Stimulated activated naive B cell treated with anti-CD40 and anti-IgM and Interleukin-4, amounts not matched to agents 10 μg/mL and 1 μg/mL and 100 μg/mL, for 72 hours (primary cell): Measurements from ENCODE around the gene MRPS17.
A peak's percentile ranks its signal among the peaks of the same experiment; 100 is the strongest.
"Not testable (repeated sequence)": the region's sequence is repeated elsewhere in the genome, so short reads cannot be mapped to it uniquely, and the experiment has no call there.

Experiments
- ATAC-seq, 2 donors: fragments of 150-1000 bp; cut with Tn5 transposase; replicated peaks; 2 replicates each; pipeline ENCODE4 v1.10.0; 2021; ENCODE audit warnings: moderate library complexity in 1 of 2
- DNase-seq: peaks from one replicate; pipeline ENCODE4 v3.0.0; 2021
- H3K27ac Mint-ChIP-seq: one replicate; pipeline ENCODE4 v1.8.0; 2022; ENCODE audit warnings: mild to moderate bottlenecking, mixed read lengths
- H3K27me3 Mint-ChIP-seq, 2 donors: one replicate each; pipeline ENCODE4 v1.8.0; 2022; ENCODE audit warnings: mixed read lengths in 2 of 2
- H3K36me3 Mint-ChIP-seq, 2 donors: one replicate each; pipeline ENCODE4 v1.8.0; 2022; ENCODE audit warnings: mixed read lengths in 2 of 2, mild to moderate bottlenecking in 1 of 2
- H3K4me1 Mint-ChIP-seq, 2 donors: one replicate each; pipeline ENCODE4 v1.8.0; 2022; ENCODE audit warnings: mixed read lengths in 2 of 2, mild to moderate bottlenecking in 1 of 2
- H3K4me3 Mint-ChIP-seq, 2 donors: one replicate each; pipeline ENCODE4 v1.8.0; 2022; ENCODE audit warnings: mild to moderate bottlenecking in 2 of 2, mixed read lengths in 2 of 2, moderate library complexity in 1 of 2
- H3K9me3 Mint-ChIP-seq, 2 donors: one replicate each; pipeline ENCODE4 v1.8.0; 2022; ENCODE audit warnings: mixed read lengths in 2 of 2, mild to moderate bottlenecking in 1 of 2

Gene MRPS17

DNA sequence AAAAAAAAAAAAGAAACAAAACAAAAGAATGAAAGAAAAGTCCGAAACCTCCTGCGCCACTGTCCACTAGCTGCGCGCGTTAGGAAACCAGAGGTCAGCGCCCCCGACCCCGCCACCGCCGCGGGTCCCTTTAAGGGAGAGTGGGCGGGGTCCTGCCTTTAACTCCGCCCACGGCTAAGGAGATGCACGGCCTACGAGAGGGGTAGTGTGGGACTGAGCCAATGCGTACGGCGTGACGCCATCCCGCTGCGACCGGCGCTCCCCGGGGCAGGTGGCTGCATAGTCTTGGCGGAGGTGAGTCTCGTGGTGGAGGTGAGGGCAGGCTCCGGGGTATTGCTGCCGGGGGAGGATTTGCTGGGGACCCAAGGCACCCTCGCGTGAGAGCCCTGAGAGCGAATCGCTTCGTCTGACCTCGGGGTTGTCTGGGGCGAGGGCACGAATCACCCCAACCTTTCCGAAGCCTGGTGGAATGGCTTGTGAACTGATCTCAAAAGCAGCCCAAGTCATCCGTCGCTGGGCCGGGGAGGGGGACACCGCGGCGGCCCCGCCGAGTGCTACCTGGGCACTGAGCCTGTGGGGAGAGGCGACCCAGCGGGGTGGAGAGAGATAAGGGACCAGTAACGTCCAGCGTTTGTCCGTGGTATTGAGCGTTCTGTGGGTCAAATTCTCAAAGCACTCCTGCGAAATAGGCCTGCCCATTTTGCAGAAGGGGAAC, at the start of gene MRPS17:
MRPS17 (plus strand) TSS at position 241 of the 715 bp plus-strand sequence. CDS start 1,319 bp downstream, outside the sequence.
- peak; percentile 100 for ATAC-seq
- Mint-ChIP-seq H3K27me3 (no peaks in the 10 kb centered on the region), H3K36me3 (peaks cover 15 to 25% of the 10 kb centered on the region in 2 donors), H3K9me3 (no peaks in the 10 kb centered on the region), H3K27ac (peak within 1 kb of the TSS; percentile 97), H3K4me3 (peak within 1 kb of the TSS; percentile 93 to 94), H3K4me1 (peaks cover 14 to 31% of the 10 kb centered on the region in 2 donors)
- DNase-seq, result peak; percentile 93

DNA sequence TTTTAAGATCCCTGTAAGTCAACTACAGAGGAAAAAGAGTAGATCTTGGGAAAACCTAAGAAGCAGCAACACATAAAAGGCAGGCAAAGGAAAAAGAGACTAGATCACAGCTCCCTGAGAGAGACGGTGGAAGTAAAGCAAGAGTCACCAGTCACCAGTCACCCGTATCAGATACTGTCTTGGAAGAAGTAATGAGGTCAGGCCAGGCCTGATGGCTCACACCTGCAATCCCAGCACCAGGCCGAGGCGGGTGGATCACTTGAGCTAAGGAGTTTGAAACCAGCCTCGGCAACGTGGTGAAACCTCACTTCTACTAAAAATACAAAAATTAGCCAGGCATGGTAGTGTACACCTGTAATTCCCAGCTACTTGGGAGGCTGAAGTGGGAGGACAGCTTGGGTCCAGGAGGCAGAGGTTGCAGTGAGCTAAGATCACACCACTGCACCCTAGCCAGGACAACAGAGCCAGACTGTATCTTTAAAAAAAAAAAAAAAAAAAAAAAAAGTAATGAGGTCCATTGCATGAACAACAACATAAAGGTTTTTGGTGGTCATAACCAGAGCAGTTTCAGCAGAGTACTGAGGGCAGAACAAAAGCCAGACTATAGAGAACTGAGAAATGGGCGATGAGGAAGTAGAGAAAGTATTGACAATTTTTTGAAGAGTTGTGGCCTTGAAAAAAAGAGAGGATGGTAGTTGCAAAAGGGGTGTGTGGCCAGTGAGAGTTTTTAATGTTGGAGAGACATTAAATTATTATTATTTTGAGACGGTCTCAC, 47.5 kb upstream of the MRPS17 start:
- DNase-seq (peak; percentile 27), ATAC-seq (peak; percentile 99 to 100)
- Mint-ChIP-seq H3K4me3 (peak overlapping the region in 1 of 2 donors; percentile 27), H3K4me1 (peaks cover 6 to 7% of the 10 kb centered on the region in 2 donors), H3K36me3 (peaks cover 12 to 15% of the 10 kb centered on the region in 2 donors), H3K27me3 (no peaks in the 10 kb centered on the region), H3K9me3 (peaks cover 5% of the 10 kb centered on the region in 2 donors), H3K27ac (peak overlapping the region; percentile 87)

DNA sequence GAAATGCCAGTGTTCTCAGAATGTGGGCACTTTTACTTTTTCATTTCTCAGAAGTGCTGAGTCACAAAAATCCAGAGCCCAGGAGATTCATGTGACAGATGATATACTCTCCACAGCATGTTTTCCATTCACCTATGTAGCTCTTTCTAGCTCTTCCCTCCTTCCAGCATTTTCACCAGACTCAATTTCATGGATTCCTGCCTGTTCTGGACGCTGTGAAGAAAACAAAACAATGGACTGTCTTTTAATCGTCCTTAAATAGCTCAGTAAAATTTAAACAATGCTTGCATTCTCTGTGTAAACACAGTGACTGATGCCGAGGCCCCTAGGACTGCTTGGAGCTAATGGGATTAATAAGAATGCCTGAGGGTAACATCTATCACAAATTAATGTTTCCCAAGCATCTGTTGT, 38.9 kb upstream of the MRPS17 start:
- Mint-ChIP-seq H3K27ac (no peak overlapping the region), H3K9me3 (no peaks in the 10 kb centered on the region), H3K27me3 (no peaks in the 10 kb centered on the region), H3K36me3 (peaks cover 15 to 31% of the 10 kb centered on the region in 2 donors), H3K4me1 (no peaks in the 10 kb centered on the region), H3K4me3 (no peak overlapping the region)
- no peak for DNase-seq
- no peak for ATAC-seq

DNA sequence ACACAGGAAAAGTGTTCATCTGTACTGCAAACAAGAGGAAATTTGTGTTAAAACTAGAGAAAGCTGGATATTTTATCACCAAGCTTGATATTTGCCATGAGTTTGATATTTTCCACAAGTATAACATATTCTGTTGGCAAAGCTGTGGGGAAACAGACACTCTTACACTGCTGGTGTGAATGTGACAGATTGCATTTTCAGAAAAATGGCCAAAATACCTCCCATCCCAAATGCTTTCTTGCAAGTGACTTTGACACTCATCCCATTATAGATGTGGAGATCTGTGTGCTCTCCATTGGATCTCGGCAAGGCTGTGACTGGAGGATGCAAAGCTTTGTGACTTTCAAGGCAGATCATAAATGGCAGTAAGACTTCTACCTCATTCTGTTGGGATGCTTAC, 33.9 kb upstream of the MRPS17 start:
- Mint-ChIP-seq H3K9me3 (no peaks in the 10 kb centered on the region), H3K4me3 (no peak overlapping the region), H3K36me3 (peaks cover 6 to 21% of the 10 kb centered on the region in 2 donors), H3K27ac (no peak overlapping the region), H3K27me3 (no peaks in the 10 kb centered on the region), H3K4me1 (no peaks in the 10 kb centered on the region)
- DNase-seq (no peak), ATAC-seq (no peak)

DNA sequence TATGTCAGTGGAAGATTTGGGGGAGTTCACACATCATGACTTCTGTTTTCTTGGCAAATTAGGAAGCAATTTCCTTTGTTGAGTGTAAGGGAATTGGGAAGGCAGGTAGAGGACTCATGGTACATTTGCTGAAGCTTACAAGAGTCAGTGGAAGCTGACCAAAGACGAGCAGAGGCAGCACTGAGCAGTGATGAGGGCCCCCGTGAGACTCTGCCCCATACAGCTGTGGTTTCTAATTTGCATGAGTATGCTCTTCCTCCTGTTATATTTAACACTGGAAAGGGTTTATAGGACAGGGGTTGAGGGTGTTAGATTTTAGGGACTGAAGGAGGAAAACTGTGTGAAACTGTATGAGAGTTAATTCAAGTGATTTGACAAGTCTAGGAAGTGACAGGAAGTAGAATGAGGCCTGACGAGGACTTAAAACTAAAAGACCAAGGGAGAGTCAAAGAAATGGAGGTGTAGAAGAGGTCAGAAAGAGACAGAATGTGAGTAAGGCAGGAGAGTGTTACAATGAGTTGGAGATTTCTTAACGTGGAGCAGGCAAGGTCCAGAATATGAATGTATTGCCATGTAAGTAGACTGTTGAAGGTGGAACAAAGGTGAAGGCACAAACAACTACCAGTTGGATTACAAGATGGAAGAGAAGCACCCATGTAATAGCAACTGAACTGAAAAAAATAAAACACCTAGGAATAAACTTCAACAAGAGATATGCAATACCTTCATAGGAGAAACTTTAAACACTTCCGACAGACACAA, 23.5 kb upstream of the MRPS17 start:
- Mint-ChIP-seq H3K4me1 (peaks cover 0 to 2% of the 10 kb centered on the region in 2 donors), H3K27me3 (no peaks in the 10 kb centered on the region), H3K4me3 (no peak overlapping the region), H3K36me3 (peaks cover 4 to 18% of the 10 kb centered on the region in 2 donors), H3K27ac (no peak overlapping the region), H3K9me3 (no peaks in the 10 kb centered on the region)
- ATAC-seq (peak in 1 of 2 donors; percentile 42), DNase-seq (no peak)

DNA sequence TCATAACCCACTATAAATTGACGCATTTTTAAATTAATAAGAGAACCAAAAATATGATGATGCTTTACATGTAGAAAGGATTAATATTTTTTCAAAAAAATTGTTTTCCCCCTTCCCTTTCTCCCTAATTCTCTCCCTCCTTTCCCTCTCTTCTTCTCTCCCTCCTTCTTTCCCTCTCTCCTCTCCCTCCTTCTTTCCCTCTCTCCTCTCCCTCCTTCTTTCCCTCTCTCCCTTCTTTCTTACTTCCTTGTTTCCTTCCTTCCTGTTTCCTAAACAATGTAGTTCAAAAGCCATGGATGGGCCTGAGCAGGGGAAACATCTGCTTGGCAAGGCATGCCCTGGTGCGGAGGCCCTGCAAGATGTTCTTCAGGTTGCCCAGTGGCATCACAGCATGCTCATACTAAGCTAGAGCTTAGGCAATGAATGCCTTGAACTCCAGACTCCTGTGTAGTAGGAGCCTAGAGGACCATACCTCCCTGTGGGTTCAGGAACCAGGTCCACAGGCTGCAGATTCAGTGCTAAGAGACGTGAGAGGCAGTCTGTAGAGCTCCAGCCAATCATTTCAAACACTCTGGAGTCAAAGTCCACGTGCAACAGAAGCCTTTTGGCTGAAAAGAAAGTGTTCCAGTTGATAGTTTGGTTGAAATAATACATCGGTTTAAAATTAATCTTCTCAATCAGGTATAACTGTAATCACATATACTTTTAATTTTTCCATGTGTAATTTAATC, 20.1 kb upstream of the MRPS17 start:
- H3K4me1 Mint-ChIP-seq, result peaks cover 0 to 2% of the 10 kb centered on the region in 2 donors
- no peak for ATAC-seq
- no peak for DNase-seq
- peaks cover 2 to 3% of the 10 kb centered on the region in 2 donors for H3K9me3 Mint-ChIP-seq
- no peaks in the 10 kb centered on the region for H3K27me3 Mint-ChIP-seq
- peaks cover 5 to 22% of the 10 kb centered on the region in 2 donors for H3K36me3 Mint-ChIP-seq
- no peak overlapping the region for H3K27ac Mint-ChIP-seq
- H3K4me3 Mint-ChIP-seq, result no peak overlapping the region

DNA sequence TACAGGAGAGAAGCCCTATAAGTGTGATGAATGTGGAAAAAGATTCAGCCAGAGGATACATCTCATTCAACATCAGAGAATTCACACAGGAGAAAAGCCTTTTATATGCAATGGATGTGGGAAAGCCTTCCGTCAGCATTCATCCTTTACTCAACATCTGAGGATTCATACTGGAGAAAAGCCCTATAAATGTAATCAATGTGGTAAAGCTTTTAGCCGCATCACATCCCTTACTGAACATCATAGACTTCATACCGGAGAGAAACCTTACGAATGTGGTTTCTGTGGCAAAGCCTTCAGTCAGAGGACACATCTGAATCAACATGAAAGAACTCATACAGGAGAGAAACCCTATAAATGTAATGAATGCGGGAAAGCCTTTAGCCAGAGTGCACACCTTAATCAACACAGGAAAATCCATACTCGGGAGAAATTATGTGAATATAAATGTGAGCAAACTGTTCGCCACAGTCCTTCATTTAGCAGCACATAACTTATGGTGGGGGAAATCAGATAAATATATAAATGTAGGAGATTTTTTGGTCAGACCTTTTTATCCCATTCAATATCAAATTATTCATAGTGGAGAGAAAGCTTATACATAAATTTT, 12.1 kb upstream of the MRPS17 start:
- H3K36me3 Mint-ChIP-seq, result peaks cover 30 to 41% of the 10 kb centered on the region in 2 donors
- peaks cover 32 to 36% of the 10 kb centered on the region in 2 donors for H3K9me3 Mint-ChIP-seq
- H3K4me3 Mint-ChIP-seq, result no peak overlapping the region
- ATAC-seq, result no peak
- no peaks in the 10 kb centered on the region for H3K4me1 Mint-ChIP-seq
- no peak for DNase-seq
- no peaks in the 10 kb centered on the region for H3K27me3 Mint-ChIP-seq
- no peak overlapping the region for H3K27ac Mint-ChIP-seq

DNA sequence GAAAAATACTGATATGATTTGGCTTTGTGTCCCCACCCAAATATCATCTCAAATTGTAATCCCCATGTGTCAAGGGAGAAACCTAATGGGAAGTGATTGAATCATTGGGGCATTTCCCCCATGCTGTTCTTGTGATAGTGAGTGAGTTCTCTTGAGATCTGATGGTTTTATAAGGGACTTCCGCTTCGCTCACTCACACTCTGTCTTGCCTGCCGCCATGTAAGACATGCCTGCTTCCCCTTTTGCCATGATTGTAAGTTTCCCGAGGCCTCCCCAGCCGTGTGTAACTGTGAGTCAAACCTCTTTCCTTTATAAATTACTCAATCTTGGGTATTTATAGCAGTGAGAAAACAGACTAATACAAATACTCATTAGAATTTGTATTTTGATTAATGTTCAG, 5.1 kb upstream of the MRPS17 start:
- Mint-ChIP-seq H3K27me3 (no peaks in the 10 kb centered on the region), H3K4me1 (peaks cover 1 to 2% of the 10 kb centered on the region in 2 donors), H3K9me3 (peaks cover 12 to 13% of the 10 kb centered on the region in 2 donors), H3K27ac (no peak overlapping the region), H3K4me3 (no peak overlapping the region), H3K36me3 (peaks cover 6 to 12% of the 10 kb centered on the region in 2 donors)
- no peak for DNase-seq
- ATAC-seq, result no peak

DNA sequence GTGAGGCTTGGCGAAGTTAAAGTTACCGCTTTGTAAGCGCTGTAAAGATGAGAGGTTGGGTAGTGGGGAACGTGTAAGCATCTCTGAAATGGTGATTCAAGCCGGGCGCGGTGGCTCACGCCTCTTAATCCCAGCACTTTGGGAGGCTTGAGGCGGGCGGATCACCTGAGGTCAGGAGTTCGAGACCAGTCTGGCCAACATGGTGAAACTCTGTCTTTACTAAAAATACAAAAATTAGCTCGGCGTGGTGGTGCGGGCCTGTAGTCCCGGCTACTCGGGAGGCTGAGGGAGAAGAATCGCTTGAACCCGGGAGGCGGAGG, 635 bp downstream of the MRPS17 start:
- DNase-seq, H3K9me3 Mint-ChIP-seq, ATAC-seq, H3K27me3 Mint-ChIP-seq: not testable (repeated sequence)
- peaks cover 14 to 31% of the 10 kb centered on the region in 2 donors for H3K4me1 Mint-ChIP-seq
- H3K4me3 Mint-ChIP-seq, result peak overlapping the region; percentile 93 to 94
- peak overlapping the region; percentile 97 for H3K27ac Mint-ChIP-seq
- peaks cover 18 to 27% of the 10 kb centered on the region in 2 donors for H3K36me3 Mint-ChIP-seq

DNA sequence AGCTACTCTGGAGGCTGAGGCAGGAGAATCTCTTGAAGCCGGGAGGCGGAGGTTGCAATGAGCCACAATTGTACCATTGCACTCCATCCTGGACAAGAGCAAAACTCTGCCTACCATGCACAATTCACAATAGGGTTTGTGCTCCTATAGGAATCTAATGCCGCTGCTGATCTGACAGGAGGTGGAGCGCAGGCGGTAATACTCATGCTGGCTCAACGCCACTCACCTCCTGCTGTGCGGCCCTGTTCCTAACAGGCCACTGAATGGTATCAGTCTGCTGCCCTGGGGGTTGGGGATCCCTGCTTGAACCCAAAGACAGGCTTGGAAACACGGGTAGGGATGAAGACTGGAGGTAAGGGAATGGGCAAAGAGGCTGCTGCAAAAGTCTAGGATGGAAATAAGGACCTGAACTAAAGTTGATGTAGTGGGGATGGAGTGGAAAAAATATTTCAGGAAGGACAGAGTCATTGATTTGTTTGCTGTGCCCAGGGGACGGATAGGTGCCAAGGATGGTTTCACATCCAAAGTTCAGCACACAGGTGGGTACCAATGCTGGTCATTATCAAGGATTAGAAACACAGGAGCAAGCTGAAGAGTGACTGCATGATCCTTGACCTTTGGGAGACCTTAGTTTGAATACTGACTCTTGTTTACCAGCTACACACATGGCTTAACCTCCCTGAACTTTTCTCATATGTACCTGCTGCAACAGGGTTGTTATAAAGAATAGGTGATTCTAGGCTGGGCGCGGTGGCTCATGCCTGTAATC, 2.2 kb downstream of the MRPS17 start:
- Mint-ChIP-seq H3K27me3 (no peaks in the 10 kb centered on the region), H3K4me3 (no peak overlapping the region), H3K27ac (peak overlapping the region; percentile 73), H3K9me3 (no peaks in the 10 kb centered on the region), H3K36me3 (peaks cover 27 to 39% of the 10 kb centered on the region in 2 donors), H3K4me1 (peaks cover 16 to 31% of the 10 kb centered on the region in 2 donors)
- no peak for ATAC-seq
- no peak for DNase-seq

DNA sequence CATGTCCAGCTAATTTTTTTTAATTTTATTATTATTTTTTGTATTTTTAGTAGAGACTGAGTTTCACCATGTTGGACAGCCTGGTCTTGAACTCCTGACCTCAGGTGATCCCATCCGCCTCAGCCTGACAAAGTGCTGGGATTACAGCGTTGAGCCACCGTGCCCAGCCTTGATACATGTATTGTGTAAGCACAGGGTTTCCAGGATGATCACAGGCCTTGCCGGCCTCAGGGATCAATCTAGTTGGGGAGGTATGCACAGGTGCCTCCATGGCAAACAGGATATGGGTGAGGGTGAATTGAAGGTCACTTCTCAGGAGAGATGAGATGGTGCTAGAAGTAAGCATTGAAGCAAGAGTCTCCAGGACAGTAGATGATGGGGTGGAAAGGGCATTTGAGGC, 5.5 kb downstream of the MRPS17 start:
- Mint-ChIP-seq H3K27me3 (no peaks in the 10 kb centered on the region), H3K4me1 (peaks cover 10 to 23% of the 10 kb centered on the region in 2 donors), H3K9me3 (no peaks in the 10 kb centered on the region), H3K27ac (no peak overlapping the region), H3K4me3 (no peak overlapping the region), H3K36me3 (peaks cover 24 to 40% of the 10 kb centered on the region in 2 donors)
- no peak for DNase-seq
- no peak for ATAC-seq

DNA sequence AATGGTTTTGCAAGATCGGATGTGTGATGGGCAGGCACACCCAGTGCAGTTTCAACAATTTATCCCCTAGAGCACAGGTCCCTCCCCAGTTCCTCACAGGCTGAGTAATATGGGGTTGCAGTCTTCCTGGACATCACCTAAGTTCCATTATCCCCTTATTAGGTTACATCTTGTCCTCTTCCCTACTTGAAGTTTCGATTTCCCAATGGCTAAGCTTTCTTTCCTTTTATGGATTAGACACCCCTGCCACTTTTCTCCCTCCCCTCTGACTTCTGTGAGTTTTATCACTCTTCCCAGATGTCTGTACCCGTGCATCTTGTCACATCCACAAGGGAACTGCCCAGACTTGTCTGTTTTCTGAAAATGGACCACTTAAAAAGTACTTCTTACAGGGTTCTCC, 10.3 kb downstream of the MRPS17 start:
- Mint-ChIP-seq H3K36me3 (peaks cover 15 to 28% of the 10 kb centered on the region in 2 donors), H3K4me1 (peaks cover 14 to 24% of the 10 kb centered on the region in 2 donors), H3K27me3 (no peaks in the 10 kb centered on the region), H3K4me3 (no peak overlapping the region), H3K9me3 (no peaks in the 10 kb centered on the region), H3K27ac (peak overlapping the region; percentile 72)
- ATAC-seq (no peak), DNase-seq (no peak)
